ENCODE measurements around the gene SOCS1. TPM values are rescaled to one million over a fixed set of nuclear protein-coding genes. Genes with fewer than 3 reads are reported as not detected.

The SOCS1 gene
- total RNA-seq, 1 donor from 2014 or later, result 1.6 TPM

- Histone ChIP-seq H3K4me1 (peaks cover 9% of the 10 kb centered on the region), H3K4me3 (peak overlapping the region; percentile 53), H3K27ac (no peak overlapping the region), H4K20me1 (ENCODE audit: low read depth) (peaks cover 15% of the 10 kb centered on the region), H2AFZ (replicated peaks) (peak overlapping the region; percentile 71), H3K9ac (no peak overlapping the region), H3K4me2 (peak overlapping the region; percentile 90), H3K27me3 (peaks cover 28% of the 10 kb centered on the region), H3K79me2 (ENCODE audit: low read depth) (no peaks in the 10 kb centered on the region), H3F3A (ENCODE audit: low read depth) (peaks cover 6% of the 10 kb centered on the region), H3K9me3 (ENCODE audit: low read depth) (no peaks in the 10 kb centered on the region), H3K36me3 (no peaks in the 10 kb centered on the region)
- H3K9me3 Mint-ChIP-seq, result no peaks in the 10 kb centered on the region
- H3K4me3 Mint-ChIP-seq, result peak overlapping the region; percentile 93
- peak overlapping the region; percentile 54 for H3K27ac Mint-ChIP-seq
- H3K36me3 Mint-ChIP-seq, result no peaks in the 10 kb centered on the region
- H3K27me3 Mint-ChIP-seq (ENCODE audit: insufficient read depth, low read depth), result peaks cover 17% of the 10 kb centered on the region
- TF ChIP-seq EZH2phosphoT487 (IDR thresholded peaks at IDR 0.05) (no peak), CTCF (IDR thresholded peaks at IDR 0.05) (peak; percentile 78), EZH2 (IDR thresholded peaks at IDR 0.05) (no peak)
- peak; percentile 85 for DNase-seq (ENCODE audit: low spot score)
- H3K4me1 Mint-ChIP-seq, result peaks cover 9% of the 10 kb centered on the region
Measured at GRCh38 chr16:11257131-11257938, 1.3 kb upstream of the SOCS1 start.

- Histone ChIP-seq H3K27me3 (peaks cover 28% of the 10 kb centered on the region), H3K4me3 (peak overlapping the region; percentile 53), H3K36me3 (no peaks in the 10 kb centered on the region), H3K9me3 (ENCODE audit: low read depth) (no peaks in the 10 kb centered on the region), H3K9ac (no peak overlapping the region), H3K4me1 (peaks cover 9% of the 10 kb centered on the region), H3F3A (ENCODE audit: low read depth) (peaks cover 6% of the 10 kb centered on the region), H2AFZ (replicated peaks) (peak overlapping the region; percentile 71), H4K20me1 (ENCODE audit: low read depth) (peaks cover 15% of the 10 kb centered on the region), H3K79me2 (ENCODE audit: low read depth) (no peaks in the 10 kb centered on the region), H3K4me2 (peak overlapping the region; percentile 90), H3K27ac (no peak overlapping the region)
- peak; percentile 71 for DNase-seq (ENCODE audit: low spot score)
- Mint-ChIP-seq H3K27ac (no peak overlapping the region), H3K4me1 (peaks cover 11% of the 10 kb centered on the region), H3K9me3 (no peaks in the 10 kb centered on the region), H3K4me3 (peak overlapping the region; percentile 93), H3K27me3 (ENCODE audit: insufficient read depth, low read depth) (peaks cover 17% of the 10 kb centered on the region), H3K36me3 (no peaks in the 10 kb centered on the region)
- TF ChIP-seq EZH2phosphoT487 (IDR thresholded peaks at IDR 0.05), result no peak
- no peak for TF ChIP-seq CTCF (IDR thresholded peaks at IDR 0.05)
- no peak for TF ChIP-seq EZH2 (IDR thresholded peaks at IDR 0.05)
Measured at GRCh38 chr16:11256661-11257130, 692 bp upstream of the SOCS1 start.

- H2AFZ ChIP-seq (replicated peaks), result peak overlapping the region; percentile 89
- TF ChIP-seq EZH2 (IDR thresholded peaks at IDR 0.05) (peak; percentile 86), EZH2phosphoT487 (IDR thresholded peaks at IDR 0.05) (peak; percentile 36), CTCF (IDR thresholded peaks at IDR 0.05) (no peak)
- H3K4me3 Mint-ChIP-seq, result peak overlapping the region; percentile 84
- H3K27me3 ChIP-seq, result peaks cover 28% of the 10 kb centered on the region
- H3K36me3 ChIP-seq, result no peaks in the 10 kb centered on the region
- peak overlapping the region; percentile 86 for H3K4me2 ChIP-seq
- H3F3A ChIP-seq (ENCODE audit: low read depth), result peaks cover 6% of the 10 kb centered on the region
- H3K27ac Mint-ChIP-seq, result no peak overlapping the region
- peaks cover 9% of the 10 kb centered on the region for H3K4me1 ChIP-seq
- H3K9ac ChIP-seq, result no peak overlapping the region
- no peaks in the 10 kb centered on the region for H3K36me3 Mint-ChIP-seq
- peaks cover 11% of the 10 kb centered on the region for H3K4me1 Mint-ChIP-seq
- H3K79me2 ChIP-seq (ENCODE audit: low read depth), result no peaks in the 10 kb centered on the region
- peaks cover 15% of the 10 kb centered on the region for H4K20me1 ChIP-seq (ENCODE audit: low read depth)
- H3K4me3 ChIP-seq, result peak overlapping the region; percentile 53
- peak; percentile 68 for DNase-seq (ENCODE audit: low spot score)
- peaks cover 16% of the 10 kb centered on the region for H3K27me3 Mint-ChIP-seq (ENCODE audit: insufficient read depth, low read depth)
- no peak overlapping the region for H3K27ac ChIP-seq
- no peaks in the 10 kb centered on the region for H3K9me3 ChIP-seq (ENCODE audit: low read depth)
- H3K9me3 Mint-ChIP-seq, result no peaks in the 10 kb centered on the region
Measured at GRCh38 chr16:11254913-11255736, 879 bp downstream of the SOCS1 start.

Measured in neural progenitor cell (in vitro differentiated cells).